NCI-H1417 (cell line): ENCODE results near the gene CENPU.
"Not testable (repeated sequence)": the region's sequence is repeated elsewhere in the genome, so short reads cannot be mapped to it uniquely, and the experiment has no call there.

ENCODE experiments used
- DNase-seq, 3 experiments: peaks; one replicate each; lab custom pipeline; 2025; lab: John Stamatoyannopoulos, UW

Gene CENPU

GRCh38 chr4:184733654-184734524, at the start of gene CENPU:
Gene CENPU, minus strand, starts transcription at chr4:184734096. Its CDS starts 34 bp downstream, at chr4:184734062.
- peak; percentile 96 to 100 (median 99) for DNase-seq

GRCh38 chr4:184782731-184783373, 49.0 kb upstream of the CENPU start:
- no peak for DNase-seq

GRCh38 chr4:184779160-184779559, 45.3 kb upstream of the CENPU start:
- not testable (repeated sequence) for DNase-seq

GRCh38 chr4:184778325-184778724, 44.4 kb upstream of the CENPU start:
- DNase-seq = no peak

- DNase-seq = no peak
Observed at GRCh38 chr4:184776821-184777220, 42.9 kb upstream of the CENPU start.

- no peak for DNase-seq
Observed at GRCh38 chr4:184775854-184776555, 42.1 kb upstream of the CENPU start.

GRCh38 chr4:184774152-184774551, 40.3 kb upstream of the CENPU start:
- no peak for DNase-seq

- DNase-seq = no peak
Observed at GRCh38 chr4:184771416-184771815, 37.5 kb upstream of the CENPU start.

- DNase-seq = no peak
Observed at GRCh38 chr4:184769141-184769765, 35.4 kb upstream of the CENPU start.

- DNase-seq = no peak
Observed at GRCh38 chr4:184768296-184768695, 34.4 kb upstream of the CENPU start.

- no peak for DNase-seq
Observed at GRCh38 chr4:184766446-184766845, 32.5 kb upstream of the CENPU start.

- DNase-seq = no peak
Observed at GRCh38 chr4:184765473-184766340, 31.8 kb upstream of the CENPU start.

GRCh38 chr4:184764601-184765000, 30.7 kb upstream of the CENPU start:
- no peak for DNase-seq

- no peak for DNase-seq
Observed at GRCh38 chr4:184763150-184763780, 29.4 kb upstream of the CENPU start.

- DNase-seq = no peak
Observed at GRCh38 chr4:184762100-184762499, 28.2 kb upstream of the CENPU start.

GRCh38 chr4:184760681-184761080, 26.8 kb upstream of the CENPU start:
- DNase-seq = no peak

GRCh38 chr4:184757810-184758209, 23.9 kb upstream of the CENPU start:
- DNase-seq = no peak

GRCh38 chr4:184756399-184756798, 22.5 kb upstream of the CENPU start:
- no peak for DNase-seq

GRCh38 chr4:184755278-184755677, 21.4 kb upstream of the CENPU start:
- no peak for DNase-seq

- no peak for DNase-seq
Observed at GRCh38 chr4:184752496-184753275, 18.8 kb upstream of the CENPU start.
